ENCODE results near the gene OAT.
"Not testable (repeated sequence)": the region's sequence is repeated elsewhere in the genome, so short reads cannot be mapped to it uniquely, and the experiment has no call there.

The OAT gene

DNA sequence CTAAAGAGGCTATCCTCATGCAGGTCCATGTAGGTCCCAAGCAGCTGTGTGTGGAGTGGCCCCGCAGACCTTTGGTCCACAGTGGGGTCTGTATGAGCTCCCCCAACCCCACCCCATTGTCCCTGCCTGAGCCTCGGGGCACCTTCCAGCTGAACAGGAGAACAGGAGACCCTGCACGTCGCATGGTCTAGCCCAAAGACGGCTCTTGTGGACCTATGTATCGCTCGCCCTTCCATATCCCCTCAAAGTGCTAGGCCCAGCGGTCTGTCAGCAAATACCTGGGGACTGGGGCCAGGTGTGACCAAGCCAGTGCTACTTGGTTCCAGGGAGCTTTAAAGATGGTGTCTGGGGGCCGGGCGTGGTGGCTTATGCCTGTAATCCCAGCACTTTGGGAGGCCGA is 43.0 kb downstream of the OAT start:
- DNase-seq: no peak

DNA sequence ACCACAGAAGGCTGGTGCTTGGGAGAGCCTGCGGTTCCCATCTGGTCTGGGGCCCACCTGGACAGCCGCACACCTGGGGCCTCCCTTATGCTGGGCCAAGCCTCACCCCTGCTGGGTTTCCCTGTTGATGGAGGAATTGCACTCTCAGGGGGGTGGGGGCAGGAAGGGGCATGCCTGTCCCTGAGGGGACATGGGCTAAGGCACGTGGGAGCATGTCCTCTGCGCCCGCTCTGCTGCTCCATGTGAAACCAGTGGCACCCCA is 43.4 kb downstream of the OAT start:
- no peak for DNase-seq

DNA sequence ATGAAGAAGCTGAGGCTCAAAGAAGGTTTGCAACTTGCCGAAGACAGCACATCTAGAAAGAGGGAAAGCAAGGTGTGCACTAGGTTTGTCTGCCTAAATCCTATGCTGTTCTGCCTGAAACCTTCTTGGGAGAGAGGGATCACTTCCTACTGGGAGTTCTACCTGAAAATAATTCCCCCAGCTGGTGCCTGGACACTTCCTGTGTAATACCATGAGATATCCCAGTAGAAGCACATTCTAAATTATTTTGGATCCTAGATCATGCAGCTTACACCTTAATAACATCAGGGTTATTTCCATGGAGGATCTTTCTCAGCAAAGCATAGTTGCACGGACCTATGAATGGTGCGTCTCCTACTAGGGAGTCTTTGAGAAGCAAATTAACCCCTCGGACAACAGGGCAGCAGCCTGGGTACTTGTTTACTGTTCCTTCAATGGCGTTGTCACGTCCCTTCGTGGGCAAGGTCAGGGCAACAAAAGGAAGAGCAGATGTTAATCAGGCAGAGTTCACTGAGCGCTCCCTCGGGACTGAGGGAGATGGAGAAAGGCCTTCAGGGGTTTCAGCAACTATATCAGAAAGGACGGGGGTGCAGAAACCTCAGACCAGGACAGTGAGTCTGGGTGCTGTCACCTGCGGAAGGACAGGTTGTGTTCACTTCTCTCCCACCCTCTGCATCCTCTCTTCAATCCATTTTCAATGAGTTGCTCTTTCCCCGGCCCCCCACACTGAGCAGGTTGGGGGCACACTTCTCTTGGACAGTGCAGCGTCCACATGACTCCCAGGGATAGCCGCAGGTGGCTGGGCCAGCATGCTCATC is 44.0 kb downstream of the OAT start:
- DNase-seq: no peak

DNA sequence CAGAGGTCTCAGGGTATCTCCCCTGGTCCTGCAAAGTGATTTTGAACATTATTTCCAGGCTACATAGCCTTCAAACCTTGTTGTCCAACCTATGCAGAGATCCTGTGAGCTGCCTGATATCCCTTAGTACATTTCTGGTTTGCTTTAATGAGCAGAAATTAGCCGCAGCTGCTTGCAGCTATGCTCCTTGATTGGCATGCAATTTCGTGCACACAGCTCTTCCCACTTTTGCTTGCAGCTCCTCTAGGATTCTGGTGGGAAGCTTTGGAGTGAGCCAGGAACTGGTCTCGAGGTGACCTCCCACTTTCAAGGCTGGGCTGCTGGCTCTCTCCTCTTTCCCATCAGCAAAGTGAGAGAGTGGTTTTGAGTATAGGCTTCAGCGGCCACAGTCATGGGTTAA is 45.8 kb downstream of the OAT start:
- DNase-seq: no peak

DNA sequence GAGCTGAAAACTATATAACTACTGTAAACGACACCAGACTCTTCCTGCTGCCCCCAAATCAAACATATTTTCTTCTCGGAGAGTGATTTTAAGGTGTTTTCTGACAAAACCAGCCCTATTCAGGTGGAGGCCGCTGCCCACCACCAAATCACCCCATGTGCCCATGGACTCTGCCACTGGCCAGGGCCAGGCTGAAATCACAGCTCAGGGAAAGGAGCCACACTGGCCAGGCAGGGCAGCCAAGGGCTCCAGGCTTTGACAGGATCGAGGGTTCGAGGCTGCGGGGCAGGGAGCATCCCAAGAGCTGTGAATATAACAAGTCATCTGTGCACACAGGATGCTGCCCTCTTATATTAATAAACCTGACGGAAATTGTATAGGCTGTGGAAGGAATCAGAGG is 48.3 kb downstream of the OAT start:
- no peak for DNase-seq

DNA sequence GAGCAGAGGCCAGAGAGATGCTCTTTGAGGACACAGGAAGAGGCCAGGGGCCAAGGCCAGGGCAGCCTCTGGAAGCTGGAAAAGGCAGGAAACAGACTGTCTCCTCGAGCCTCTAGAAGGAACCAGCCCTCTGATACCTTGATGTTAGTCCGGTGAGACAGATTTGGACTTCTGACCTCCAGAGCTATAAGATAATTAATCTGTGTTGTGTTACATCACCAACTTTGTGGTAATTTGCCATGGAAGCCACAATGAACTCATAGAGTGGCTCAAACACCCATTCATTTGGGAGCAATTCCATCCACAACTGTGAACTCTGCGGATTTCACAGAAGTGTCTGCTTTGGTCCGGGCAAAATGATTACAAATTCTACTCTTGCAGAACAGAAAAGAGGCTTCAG is 48.7 kb downstream of the OAT start:
- no peak for DNase-seq

DNA sequence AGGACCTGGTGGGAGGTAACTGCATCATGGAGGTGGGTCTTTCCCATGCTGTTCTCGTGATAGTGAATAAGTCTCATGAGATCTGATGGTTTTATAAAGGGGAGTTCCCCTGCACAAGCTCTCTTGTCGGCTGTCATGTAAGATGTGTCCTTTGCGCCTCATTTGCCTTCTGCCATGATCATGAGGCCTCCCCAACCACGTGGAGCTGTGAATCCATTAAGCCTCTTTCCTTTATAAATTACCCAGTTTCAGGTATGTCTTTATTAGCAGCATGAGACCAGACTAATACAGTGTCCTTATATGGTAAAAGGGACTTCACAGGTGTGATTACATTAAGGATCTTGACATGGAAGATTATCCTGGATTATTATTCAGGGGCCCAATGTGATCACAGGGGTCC is 49.2 kb downstream of the OAT start:
- not testable (repeated sequence) for DNase-seq

DNA sequence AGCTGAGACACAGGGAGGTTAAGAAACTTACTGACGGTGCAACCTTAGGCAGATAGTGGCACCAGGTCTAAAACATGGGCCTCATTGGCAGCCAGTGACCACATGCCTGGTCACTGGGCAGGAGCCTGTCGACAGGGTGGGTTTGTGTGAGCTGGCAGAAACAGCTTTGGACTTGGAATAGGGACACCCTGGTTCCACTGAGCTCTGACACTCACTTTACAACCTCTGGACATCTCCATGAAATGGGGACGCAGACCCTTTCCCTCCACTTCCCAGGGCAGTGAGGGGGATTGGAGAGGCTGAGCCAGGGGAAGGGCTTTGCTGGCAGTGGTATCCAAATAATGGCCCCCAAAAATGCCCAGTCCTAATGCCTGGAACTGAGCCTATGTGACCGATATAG is 49.7 kb downstream of the OAT start:
- DNase-seq: no peak

DNA sequence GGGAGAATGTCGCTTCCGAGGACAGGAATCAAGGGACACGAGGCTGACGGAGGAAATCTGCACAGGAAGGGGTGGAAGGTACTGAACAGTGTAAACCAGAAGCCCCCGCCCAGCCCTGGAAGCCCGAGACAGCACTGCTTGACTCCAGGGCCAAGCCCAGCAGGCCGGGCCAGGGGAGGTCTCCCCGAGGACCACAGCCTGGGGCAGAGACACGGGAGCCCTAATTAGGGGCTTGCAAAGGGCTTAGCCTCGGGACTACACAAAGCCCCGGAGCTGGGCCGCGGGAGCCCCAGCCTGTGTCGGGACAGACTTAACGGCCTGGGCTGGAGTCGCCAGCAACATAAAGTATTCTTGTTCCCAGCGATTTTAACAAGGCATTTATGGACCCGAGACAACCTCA is 50.8 kb downstream of the OAT start:
- no peak for DNase-seq

DNA sequence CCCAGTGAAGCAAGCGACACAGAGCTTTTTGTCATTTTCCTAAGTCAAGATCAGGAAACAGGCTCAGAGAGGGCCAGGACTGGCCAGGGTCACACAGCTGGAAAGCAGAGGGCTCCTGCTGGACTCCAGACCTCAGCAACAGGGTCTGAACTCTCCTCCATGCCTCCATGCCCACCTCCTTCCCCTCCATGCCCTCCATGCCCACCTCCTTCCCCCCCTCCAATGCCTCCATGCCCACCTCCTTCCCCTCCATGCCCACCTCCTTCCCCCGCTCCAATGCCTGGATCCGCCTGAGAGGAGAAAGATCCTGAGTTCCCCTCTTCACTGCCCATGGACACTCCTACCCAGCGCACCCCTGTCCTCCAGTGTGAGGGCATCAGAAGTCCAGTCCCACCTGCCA is 51.3 kb downstream of the OAT start:
- DNase-seq: no peak

DNA sequence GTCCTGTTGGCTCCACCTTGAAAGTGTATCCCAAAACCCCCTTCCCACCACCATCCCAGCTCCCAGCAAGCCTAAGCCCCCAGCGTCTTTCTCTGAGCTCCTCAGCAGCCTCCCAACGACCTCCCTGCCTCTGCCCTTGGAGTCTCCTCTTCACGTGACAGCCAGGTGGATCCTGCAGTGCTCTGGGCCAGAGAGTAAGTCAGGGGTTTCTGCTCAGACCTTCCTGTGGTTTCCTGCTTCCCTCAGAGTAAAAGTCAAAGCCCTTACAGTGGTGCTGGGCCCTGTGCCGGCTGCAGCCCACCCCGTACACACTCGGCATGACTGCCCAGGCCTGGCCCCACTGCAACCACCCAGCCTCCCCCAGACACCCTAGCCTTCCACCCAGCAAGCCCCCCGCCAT is 51.9 kb downstream of the OAT start:
- DNase-seq: no peak

DNA sequence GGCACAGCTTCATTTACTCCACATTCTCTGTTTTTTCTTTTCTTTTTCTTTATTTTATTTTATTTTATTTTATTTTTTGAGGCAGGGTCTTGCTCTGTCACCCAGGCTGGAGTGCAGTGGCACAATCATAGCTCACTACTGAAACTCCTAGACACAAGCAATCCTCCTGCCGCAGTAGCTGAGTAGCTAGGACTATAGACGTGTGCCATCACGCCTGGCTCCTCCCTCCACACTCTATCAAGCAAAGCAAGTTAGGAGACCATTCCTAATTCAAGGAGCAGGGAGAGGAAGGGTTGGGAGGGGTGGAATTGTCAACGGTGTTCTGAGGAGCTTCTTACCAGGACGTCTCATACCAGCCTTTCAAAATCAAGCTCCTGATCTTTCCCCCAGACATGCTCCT is 52.4 kb downstream of the OAT start:
- no peak for DNase-seq

DNA sequence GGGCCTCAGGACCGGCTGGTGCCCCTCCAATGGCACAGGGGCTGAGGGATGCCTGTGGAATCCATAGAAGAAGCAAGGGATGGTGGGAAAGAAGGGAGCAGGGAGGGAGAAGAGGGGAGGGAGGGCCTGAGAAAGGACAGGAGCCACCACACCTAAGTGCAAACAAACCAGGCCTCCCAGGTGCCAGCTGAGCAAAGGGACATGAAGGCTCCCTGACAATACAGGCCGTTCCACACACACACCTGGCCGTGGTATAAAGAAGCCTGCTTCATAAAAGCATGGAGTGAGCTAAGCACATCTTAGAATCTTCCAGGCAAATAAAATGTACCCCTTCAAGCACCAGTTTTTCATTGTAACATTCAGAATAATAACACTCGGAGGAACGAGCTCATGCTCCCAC is 54.0 kb downstream of the OAT start:
- no peak for DNase-seq

DNA sequence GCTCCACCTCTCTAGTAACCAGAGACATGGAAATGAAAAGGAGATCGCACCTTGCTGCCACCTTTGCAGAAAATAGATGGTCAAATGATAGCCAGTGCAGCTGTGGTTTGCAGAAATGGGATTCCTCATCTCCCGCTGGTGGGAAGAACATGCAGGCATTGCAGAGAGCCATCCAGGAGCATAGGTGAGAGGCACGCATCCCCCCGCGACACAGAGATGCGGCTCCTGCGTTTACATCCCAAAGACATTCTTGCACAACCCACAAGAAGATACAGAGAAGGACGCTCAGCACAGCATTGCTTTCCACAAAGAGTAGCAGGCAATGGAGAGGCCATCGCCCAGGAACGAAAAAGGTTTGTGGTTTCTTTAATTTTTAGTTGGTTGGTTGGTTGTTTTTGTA is 56.2 kb downstream of the OAT start:
- DNase-seq: no peak

DNA sequence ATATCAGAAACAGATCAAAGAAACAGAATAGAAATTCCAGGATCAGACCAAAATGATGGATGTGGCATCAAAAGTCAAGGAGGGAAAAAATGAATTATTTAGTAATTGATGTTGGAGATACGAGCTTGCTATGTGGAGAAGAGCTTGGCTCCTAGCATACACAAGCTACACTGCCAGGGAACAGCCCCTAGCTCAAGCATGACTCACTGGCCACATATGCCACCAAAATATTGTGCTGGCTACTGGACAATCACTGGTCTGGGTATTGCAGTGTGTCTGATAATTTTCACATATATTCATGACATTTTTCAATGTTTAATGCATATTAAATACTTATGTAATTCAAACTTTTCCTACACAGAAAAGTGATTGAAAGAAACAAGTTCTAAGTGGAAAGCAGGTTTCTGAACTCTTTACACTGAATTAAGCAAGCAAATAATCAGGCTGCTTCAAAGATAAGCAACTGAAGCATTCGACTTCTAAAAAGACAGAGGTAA is 59.3 kb downstream of the OAT start:
- DNase-seq: no peak

DNA sequence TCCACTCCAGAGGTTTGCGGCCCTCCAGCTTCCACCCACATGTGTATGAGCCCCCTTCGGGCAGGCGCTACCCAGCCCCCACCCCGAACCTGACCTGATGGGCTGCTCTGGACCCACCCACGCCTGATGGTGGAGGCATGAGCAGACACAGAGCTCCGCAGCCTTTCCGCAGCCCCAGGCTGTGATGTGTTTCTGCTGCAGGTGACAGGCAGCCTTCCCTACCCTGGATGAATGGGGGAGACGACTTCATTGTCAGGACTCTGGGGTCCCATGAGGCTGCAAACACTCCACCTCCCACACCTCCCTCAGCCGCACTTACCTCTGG is 61.2 kb downstream of the OAT start:
- no peak for DNase-seq

DNA sequence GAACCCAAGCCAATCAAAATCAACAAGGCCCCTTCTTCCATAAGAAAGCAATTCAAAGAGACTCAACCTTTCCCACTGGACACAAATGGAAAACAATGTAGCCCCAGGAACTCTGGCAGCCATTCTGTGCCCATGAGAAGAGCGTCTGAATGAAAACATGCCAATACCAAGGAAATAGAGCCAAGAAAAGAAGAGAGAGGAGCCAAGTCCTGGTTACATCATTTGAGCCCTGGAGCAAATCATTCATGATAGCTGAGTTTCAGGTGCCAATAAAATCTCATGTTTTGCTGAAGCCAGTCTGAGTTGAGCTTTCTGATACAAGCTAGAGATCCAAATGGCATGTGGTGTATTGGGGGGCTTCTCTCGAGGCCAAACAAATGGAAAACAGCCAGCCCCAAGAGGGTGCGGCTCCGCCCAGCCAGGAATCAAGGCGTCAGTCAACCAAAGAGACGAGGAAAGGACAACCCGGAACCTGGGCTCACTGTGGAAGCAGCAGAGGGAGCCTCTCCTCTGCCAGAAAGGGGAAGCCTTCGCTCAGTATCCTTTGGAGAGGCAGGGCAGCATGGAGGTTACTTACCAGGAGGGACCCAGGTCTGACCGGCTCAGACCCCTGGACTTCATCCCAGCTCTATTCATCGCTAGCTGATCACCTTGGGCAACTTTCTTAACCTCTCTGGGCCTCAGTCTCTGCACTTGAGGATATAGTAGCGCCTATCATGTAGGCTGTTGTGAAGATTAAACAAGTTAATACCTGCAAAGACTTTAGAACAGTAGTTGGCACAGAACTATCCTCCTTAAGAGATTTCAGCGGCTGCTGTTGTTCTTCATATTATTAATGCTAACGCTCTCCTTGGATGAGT is 61.8 kb downstream of the OAT start:
- no peak for DNase-seq

DNA sequence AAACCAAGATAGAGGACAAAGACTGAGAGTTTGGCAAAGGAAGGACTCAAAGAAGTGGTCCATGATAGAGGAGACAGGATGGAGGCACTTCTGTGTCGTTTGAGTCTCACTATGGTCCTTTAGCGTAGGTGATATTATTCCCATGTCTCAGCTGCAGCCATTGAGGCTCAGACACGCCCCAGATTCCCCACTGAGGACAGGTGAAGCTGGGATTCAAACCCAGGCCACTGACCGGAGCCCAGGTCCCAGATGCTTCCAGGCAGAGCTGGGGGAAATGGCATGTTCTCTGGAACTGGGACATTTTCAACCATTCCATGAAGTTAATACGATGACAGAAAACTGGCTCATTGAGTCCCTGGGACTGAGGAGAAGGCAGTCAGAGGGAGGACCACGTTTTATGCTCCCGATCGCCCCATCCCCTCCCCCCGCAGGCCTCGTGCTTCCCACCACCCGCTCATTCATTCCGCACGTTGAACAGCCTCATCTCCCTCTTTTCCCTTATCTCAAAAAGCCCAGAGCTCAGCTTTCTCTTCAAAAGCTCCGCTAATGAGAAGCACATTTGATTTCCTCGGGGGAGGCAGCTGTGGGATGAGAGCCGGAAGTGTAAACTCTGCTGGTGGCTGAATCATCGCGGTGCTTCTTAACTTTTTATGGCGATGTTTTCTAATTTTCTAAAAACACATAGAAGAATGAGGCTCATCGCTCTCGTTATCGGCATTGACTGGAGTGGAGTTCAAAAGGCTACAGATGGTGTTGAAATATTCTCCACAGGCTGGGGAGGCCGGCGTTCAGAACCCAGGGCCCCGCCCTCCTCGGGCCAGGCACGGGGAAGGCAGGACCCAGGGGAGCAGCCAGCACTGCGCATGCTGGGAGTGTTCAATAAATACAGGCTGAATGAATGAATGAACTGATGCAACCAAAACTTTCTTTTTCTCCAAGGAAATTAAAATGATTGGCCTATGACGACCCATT is 64.0 kb downstream of the OAT start:
- peak; percentile 54 for DNase-seq

DNA sequence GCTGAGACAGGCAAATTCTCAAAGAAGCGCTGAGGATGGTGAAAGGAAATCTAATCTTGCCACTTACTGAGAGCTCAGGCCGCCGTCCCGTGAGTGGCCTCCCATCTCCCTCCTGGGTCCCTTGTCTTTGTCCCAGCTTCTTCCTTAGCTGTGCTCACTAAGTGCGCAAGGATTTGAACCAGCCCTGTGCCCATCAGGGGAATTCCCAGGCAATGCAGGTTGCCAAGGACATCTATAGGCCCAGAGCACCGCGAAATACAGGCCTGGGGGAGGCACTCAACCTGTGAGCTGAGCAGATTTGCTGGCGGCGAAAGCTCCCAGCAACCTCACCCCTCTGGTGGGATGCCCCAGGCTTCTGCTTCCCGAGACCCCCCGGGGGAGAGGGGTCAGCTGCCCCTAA is 64.8 kb downstream of the OAT start:
- DNase-seq: no peak

DNA sequence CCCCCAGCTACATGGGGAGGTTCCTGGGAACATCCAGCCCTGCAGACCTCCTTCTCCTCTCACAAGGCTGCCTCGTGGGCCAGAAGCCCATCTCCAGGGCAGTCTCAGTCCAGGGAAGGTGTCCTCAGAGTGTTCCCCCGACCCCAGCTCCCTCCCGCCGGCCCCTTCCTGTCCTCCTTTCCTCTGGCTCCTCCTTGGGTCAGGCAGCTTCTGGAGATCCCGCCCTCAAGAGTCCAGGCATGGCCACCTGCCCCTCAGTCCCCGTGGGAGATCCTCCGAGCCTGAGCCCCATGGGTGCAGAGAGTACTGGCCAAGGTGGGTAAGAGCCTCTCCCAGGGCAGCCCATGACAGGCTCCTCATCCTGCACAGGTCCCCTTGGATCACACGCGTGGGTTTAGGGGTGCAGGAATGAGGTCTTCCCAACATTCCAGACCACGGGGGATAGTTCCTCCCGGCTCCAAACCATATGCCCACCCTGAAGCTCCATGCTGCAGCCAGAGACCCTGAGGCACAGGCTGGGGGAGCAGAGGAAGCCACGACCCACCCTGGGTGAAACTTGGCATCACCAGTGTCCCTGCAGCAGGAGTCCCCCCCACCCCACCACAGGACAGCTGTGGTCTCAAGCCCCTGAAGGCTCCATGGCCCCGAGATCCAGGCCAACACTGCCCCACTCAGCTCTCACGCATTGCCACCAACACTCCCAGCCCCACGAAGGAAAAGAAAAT is 65.5 kb downstream of the OAT start:
- no peak for DNase-seq

DNA sequence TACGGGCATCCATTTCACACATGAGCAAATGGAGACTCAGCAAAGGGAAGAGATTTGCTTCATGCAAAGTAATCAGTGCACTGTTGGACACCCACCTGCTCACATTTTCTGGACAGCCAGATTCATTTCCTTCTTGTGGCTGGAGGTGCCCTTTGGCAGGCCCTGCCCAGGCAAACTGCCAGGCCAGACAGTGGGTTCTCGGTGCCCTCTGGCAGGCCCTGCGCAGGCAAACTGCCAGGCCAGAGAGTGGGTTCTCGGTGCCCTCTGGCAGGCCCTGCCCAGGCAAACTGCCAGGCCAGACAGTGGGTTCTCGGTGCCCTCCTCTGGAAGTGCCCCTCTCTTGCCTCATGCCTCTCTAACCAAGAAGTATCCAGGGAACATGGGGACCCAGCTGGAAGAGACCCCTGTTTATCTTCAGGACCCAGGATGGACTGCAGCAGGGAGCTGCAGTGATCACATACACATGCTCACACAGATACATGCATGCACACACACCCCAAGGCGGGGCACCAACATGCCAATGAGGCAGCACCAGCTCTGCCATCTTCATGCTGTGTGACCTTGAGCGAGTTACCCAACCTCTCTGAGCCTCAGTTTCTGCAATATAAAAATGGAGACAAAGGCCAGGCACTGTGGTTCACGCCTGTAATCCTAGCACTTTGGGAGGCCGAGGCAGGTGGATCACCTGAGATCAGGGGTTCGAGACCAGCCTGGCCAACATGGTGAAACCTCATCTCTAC is 67.1 kb downstream of the OAT start:
- no peak for DNase-seq

DNA sequence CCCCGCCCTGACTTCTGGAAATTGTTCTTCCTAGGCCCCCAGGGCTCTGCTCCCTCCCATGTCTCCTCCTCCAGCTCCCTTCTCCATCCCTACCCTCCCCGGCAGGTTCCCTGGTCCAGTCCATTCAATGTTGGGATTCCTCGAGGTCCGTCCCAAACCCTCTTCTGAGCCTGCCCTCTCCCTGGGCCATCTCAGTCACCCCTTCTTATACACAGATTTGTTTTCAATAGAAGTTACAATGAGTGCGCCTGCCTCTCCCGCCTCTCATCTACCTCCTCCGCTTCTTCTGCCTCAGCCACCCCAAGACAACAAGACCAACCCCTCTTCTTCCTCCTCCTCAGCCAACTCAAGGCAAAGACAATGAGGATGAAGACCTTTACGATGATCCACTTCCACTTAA is 67.9 kb downstream of the OAT start:
- no peak for DNase-seq
